ENCODE results near the gene PLA1A. TPM values are rescaled to one million over a fixed set of nuclear protein-coding genes. Genes with fewer than 3 reads are reported as not detected.

The PLA1A gene
- total RNA-seq, 1 experiment from 2014 or later = 0.75 TPM

DNA sequence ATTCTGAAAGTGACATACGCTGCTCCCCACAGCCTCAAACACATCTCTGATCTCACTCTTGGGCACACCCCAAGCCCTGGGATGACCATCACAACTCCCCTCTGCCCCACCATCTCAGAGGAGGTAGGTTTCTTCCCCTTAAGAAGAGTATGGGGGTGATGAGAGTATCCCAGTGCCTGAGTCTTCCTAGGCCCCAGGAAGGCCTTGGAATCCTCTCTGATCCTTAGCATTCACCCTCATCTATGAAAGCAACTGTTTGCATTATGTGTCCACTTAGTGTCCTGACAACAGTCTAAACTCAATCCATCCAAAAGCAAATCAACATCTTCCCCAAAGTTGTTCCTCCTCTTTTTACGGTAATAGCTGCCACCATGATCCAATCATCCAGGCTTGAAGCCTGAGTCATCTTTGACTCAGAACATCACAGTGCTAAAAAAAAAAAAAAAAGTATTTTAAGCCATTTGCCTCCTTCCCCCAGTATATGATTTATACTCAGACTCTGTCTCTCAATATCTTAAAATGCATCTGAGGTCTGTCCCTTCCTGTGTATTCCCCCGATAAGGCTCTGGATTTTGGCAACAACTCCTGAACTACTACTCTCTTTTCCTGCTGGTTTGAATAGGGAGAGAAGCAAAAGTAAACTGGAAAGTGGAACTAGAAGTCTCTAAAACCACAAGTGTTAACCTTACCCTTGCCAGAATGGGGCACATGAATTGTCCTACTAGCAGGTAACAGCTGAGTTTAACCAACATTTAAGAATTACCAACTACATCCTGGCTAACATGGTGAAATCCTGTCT lies 40.2 kb downstream of the PLA1A start:
- intact Hi-C loops (cut with micrococcal nuclease; ENCODE audit: unreplicated experiment) = no loop called here
- no peaks in the 10 kb centered on the region for H3K9me3 Mint-ChIP-seq (ENCODE audit: unreplicated experiment)
- no peak overlapping the region for H3K27ac Mint-ChIP-seq (ENCODE audit: unreplicated experiment)
- POLR2A ChIA-PET = no interaction called here
- no peaks in the 10 kb centered on the region for H3K27me3 Mint-ChIP-seq (ENCODE audit: insufficient read depth, unreplicated experiment)
- Histone ChIP-seq H3K4me1 (no peaks in the 10 kb centered on the region), H3K36me3 (ENCODE audit: control insufficient read depth, insufficient read depth, low read length) (no peaks in the 10 kb centered on the region), H3K9me3 (no peaks in the 10 kb centered on the region), H3K27me3 (replicated peaks; ENCODE audit: control insufficient read depth, insufficient read depth, low read length) (no peaks in the 10 kb centered on the region), H3K4me3 (ENCODE audit: low read depth, low read length) (no peak overlapping the region)
- BruUV-seq (replicated peaks) = no TSS peak
- H3K4me3 Mint-ChIP-seq (ENCODE audit: unreplicated experiment) = no peak overlapping the region
- TF ChIP-seq, protein P1, sequence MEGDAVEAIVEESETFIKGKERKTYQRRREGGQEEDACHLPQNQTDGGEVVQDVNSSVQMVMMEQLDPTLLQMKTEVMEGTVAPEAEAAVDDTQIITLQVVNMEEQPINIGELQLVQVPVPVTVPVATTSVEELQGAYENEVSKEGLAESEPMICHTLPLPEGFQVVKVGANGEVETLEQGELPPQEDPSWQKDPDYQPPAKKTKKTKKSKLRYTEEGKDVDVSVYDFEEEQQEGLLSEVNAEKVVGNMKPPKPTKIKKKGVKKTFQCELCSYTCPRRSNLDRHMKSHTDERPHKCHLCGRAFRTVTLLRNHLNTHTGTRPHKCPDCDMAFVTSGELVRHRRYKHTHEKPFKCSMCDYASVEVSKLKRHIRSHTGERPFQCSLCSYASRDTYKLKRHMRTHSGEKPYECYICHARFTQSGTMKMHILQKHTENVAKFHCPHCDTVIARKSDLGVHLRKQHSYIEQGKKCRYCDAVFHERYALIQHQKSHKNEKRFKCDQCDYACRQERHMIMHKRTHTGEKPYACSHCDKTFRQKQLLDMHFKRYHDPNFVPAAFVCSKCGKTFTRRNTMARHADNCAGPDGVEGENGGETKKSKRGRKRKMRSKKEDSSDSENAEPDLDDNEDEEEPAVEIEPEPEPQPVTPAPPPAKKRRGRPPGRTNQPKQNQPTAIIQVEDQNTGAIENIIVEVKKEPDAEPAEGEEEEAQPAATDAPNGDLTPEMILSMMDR (IDR thresholded peaks at IDR 0.05; ENCODE audit: insufficient read depth in 1 of 2, low read depth in 1 of 2, low read length in 1 of 2, severe bottlenecking in 1 of 2, unreplicated experiment in 1 of 2) = no peak
- no peaks in the 10 kb centered on the region for H3K36me3 Mint-ChIP-seq (ENCODE audit: insufficient read depth, unreplicated experiment)
- no peak for DNase-seq
- CTCF ChIA-PET = interaction anchor here (0.6 kb wide), 1 partner anchor 92 kb away, joined by 3 read pairs; no protein-coding TSS in a partner anchor
- H3K4me1 Mint-ChIP-seq (ENCODE audit: low read depth, unreplicated experiment) = no peaks in the 10 kb centered on the region

DNA sequence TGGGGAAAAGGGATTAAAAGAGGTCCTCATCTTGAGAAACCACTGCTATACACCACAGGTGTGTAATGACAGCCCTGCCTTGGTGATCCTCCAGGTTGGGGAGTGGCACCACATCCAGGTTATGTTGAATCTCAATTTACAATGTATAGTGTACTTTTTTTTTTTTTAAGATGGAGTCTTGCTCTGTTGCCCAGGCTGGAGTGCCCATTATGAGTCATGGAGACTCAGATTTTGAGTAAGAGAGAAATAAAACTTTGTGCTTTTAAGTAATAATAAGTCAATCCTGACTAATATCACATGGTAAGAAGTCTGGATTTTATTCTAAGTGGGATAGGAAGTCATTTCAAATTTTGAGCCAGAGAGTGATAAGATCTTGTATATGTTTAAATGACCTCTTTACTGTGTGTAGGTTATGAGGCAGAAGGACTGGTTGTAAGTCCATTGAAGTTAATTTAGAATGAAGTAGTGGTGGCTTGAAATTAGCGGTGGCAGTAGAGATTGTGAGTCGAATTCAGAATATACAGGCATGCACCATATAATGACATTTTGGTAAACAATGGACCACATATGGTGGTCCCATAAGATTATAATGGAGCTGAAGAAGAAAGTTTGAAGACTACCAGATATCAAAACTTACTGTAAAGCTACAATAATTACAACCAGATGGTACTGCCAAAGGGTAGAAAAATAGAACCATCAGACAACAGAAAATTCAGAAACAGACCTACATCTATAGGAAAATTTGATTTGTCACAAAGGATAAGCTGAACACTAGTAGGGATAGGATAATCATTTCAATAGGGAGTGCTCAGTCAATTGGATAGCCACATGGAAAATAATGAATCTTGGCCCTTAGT lies 42.0 kb downstream of the PLA1A start:
- Mint-ChIP-seq H3K27ac (ENCODE audit: unreplicated experiment) (no peak overlapping the region), H3K4me3 (ENCODE audit: unreplicated experiment) (no peak overlapping the region), H3K27me3 (ENCODE audit: insufficient read depth, unreplicated experiment) (no peaks in the 10 kb centered on the region), H3K4me1 (ENCODE audit: low read depth, unreplicated experiment) (no peaks in the 10 kb centered on the region), H3K9me3 (ENCODE audit: unreplicated experiment) (no peaks in the 10 kb centered on the region), H3K36me3 (ENCODE audit: insufficient read depth, unreplicated experiment) (no peaks in the 10 kb centered on the region)
- BruUV-seq (replicated peaks) = no TSS peak
- Histone ChIP-seq H3K27me3 (replicated peaks; ENCODE audit: control insufficient read depth, insufficient read depth, low read length) (no peaks in the 10 kb centered on the region), H3K9me3 (no peaks in the 10 kb centered on the region), H3K36me3 (ENCODE audit: control insufficient read depth, insufficient read depth, low read length) (no peaks in the 10 kb centered on the region), H3K4me1 (no peaks in the 10 kb centered on the region), H3K4me3 (ENCODE audit: low read depth, low read length) (no peak overlapping the region)
- intact Hi-C loops (cut with micrococcal nuclease; ENCODE audit: unreplicated experiment) = no loop called here
- CTCF ChIA-PET = no interaction called here
- no peak for DNase-seq
- POLR2A ChIA-PET = no interaction called here
- TF ChIP-seq, protein P1 (IDR thresholded peaks at IDR 0.05; ENCODE audit: insufficient read depth in 1 of 2, low read depth in 1 of 2, low read length in 1 of 2, severe bottlenecking in 1 of 2, unreplicated experiment in 1 of 2) = no peak

DNA sequence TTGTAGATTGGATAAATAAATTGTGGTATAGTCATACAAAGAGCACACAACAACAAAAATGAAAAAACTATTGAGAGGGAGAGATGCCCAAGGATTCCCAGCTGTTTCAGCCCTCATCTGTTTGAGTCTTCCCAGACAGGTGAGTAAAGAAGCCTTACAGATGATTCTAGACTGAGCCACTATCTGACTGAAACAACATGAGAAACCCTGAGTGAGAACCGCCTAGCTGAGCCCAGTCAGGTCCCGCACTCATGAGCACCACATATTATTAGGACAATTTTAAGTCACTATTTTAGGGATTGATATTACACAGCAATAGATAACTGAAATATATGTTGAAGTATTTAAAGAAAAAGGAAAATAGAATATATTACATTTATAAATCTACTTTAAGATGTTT lies 43.7 kb downstream of the PLA1A start:
- DNase-seq = no peak
- Mint-ChIP-seq H3K27ac (ENCODE audit: unreplicated experiment) (no peak overlapping the region), H3K36me3 (ENCODE audit: insufficient read depth, unreplicated experiment) (no peaks in the 10 kb centered on the region), H3K4me3 (ENCODE audit: unreplicated experiment) (no peak overlapping the region), H3K4me1 (ENCODE audit: low read depth, unreplicated experiment) (peaks cover 8% of the 10 kb centered on the region), H3K27me3 (ENCODE audit: insufficient read depth, unreplicated experiment) (no peaks in the 10 kb centered on the region), H3K9me3 (ENCODE audit: unreplicated experiment) (peaks cover 9% of the 10 kb centered on the region)
- Histone ChIP-seq H3K9me3 (no peaks in the 10 kb centered on the region), H3K4me3 (ENCODE audit: low read depth, low read length) (no peak overlapping the region), H3K4me1 (peaks cover 8% of the 10 kb centered on the region; the same call in 1 of the 2 replicates), H3K27me3 (replicated peaks; ENCODE audit: control insufficient read depth, insufficient read depth, low read length) (no peaks in the 10 kb centered on the region), H3K36me3 (ENCODE audit: control insufficient read depth, insufficient read depth, low read length) (no peaks in the 10 kb centered on the region)
- ChIA-PET POLR2A (interaction anchor here (0.7 kb wide), 1 partner anchor 189 kb away, joined by 8 read pairs; no protein-coding TSS in a partner anchor), CTCF (no interaction called here)
- TF ChIP-seq, protein P1 (IDR thresholded peaks at IDR 0.05; ENCODE audit: insufficient read depth in 1 of 2, low read depth in 1 of 2, low read length in 1 of 2, severe bottlenecking in 1 of 2, unreplicated experiment in 1 of 2) = no peak
- intact Hi-C loops (cut with micrococcal nuclease; ENCODE audit: unreplicated experiment) = no loop called here
- no TSS peak for BruUV-seq (replicated peaks)

Data from Caco-2 (cell line).